SK-N-MC (cell line): ENCODE data around the gene PLEKHA5.

Source experiments
- EZH2 ChIP-seq: fragments of 200-600 bp; sonication (generic); IDR thresholded peaks from one replicate; pipeline ENCODE4 v1.6.1; 2017; ENCODE audit warnings: antibody characterized with exemption
- FOXP2 ChIP-seq: optimal IDR thresholded peaks from 2 replicates; pipeline ENCODE3; 2011; ENCODE audit warnings: mild to moderate bottlenecking, moderate library complexity; ENCODE audit not compliant: insufficient read depth; ENCODE audit errors: extremely low read length, control extremely low read depth
- POLR2AphosphoS5 ChIP-seq: IDR thresholded peaks from 2 replicates; pipeline ENCODE4 v1.6.1; 2012; ENCODE audit warnings: mild to moderate bottlenecking, low read depth, low read length, borderline replicate concordance

DNA sequence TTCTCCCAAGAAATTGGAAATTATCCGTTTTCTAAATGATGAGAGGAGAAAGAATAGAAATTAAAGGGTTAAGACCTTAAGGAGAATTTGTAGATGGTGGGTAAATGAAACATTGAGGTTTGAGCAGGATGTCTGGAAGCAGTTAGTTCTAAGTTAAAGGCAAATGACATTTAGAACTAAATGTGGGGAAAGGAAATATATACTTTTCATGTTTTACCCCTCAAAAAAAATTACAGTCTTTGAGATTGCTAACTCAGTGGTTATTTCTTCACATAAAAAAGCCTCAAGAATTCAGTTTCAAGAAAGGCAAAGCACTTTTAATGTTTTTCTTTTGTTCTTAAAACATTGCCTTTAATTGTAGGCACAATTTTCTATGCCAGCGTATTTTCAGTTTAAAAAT is 114.0 kb downstream of the PLEKHA5 start:
- TF ChIP-seq EZH2 (no peak), POLR2AphosphoS5 (no peak), FOXP2 (no peak)
